Measurements from ENCODE around the gene SHROOM4.

Gene SHROOM4

GRCh38 chrX:50707405-50707804, 106.6 kb downstream of the SHROOM4 start:
- DNase-seq (ENCODE audit: low read depth): no peak
- no peak for TF ChIP-seq MAX (IDR thresholded peaks at IDR 0.05; ENCODE audit: low read depth, low read length)
- no peak for TF ChIP-seq CTCF (IDR thresholded peaks at IDR 0.05; ENCODE audit: low read depth, low read length)
- no peak for TF ChIP-seq POLR2A (IDR thresholded peaks at IDR 0.05; ENCODE audit: extremely low read depth, insufficient read length)
- TF ChIP-seq MYC (IDR thresholded peaks at IDR 0.05; ENCODE audit: low read depth, low read length): no peak
- H3K4me3 ChIP-seq (ENCODE audit: low read depth, low read length): no peak overlapping the region

GRCh38 chrX:50705042-50705441, 109.0 kb downstream of the SHROOM4 start:
- DNase-seq (ENCODE audit: low read depth): no peak
- TF ChIP-seq CTCF (IDR thresholded peaks at IDR 0.05; ENCODE audit: low read depth, low read length): no peak
- no peak for TF ChIP-seq POLR2A (IDR thresholded peaks at IDR 0.05; ENCODE audit: extremely low read depth, insufficient read length)
- TF ChIP-seq MYC (IDR thresholded peaks at IDR 0.05; ENCODE audit: low read depth, low read length): no peak
- TF ChIP-seq MAX (IDR thresholded peaks at IDR 0.05; ENCODE audit: low read depth, low read length): no peak
- no peak overlapping the region for H3K4me3 ChIP-seq (ENCODE audit: low read depth, low read length)

- no peak overlapping the region for H3K4me3 ChIP-seq (ENCODE audit: low read depth, low read length)
- no peak for TF ChIP-seq MAX (IDR thresholded peaks at IDR 0.05; ENCODE audit: low read depth, low read length)
- no peak for TF ChIP-seq MYC (IDR thresholded peaks at IDR 0.05; ENCODE audit: low read depth, low read length)
- no peak for DNase-seq (ENCODE audit: low read depth)
Observed at GRCh38 chrX:50704360-50704759, 109.6 kb downstream of the SHROOM4 start.

- TF ChIP-seq MAX (IDR thresholded peaks at IDR 0.05; ENCODE audit: low read depth, low read length): no peak
- no peak for TF ChIP-seq MYC (IDR thresholded peaks at IDR 0.05; ENCODE audit: low read depth, low read length)
- TF ChIP-seq CTCF (IDR thresholded peaks at IDR 0.05; ENCODE audit: low read depth, low read length): no peak
- TF ChIP-seq POLR2A (IDR thresholded peaks at IDR 0.05; ENCODE audit: extremely low read depth, insufficient read length): no peak
- DNase-seq (ENCODE audit: low read depth): no peak
- no peak overlapping the region for H3K4me3 ChIP-seq (ENCODE audit: low read depth, low read length)
Observed at GRCh38 chrX:50700921-50701320, 113.1 kb downstream of the SHROOM4 start.

GRCh38 chrX:50698944-50699343, 115.0 kb downstream of the SHROOM4 start:
- H3K4me3 ChIP-seq (ENCODE audit: low read depth, low read length): no peak overlapping the region
- DNase-seq (ENCODE audit: low read depth): no peak
- TF ChIP-seq MAX (IDR thresholded peaks at IDR 0.05; ENCODE audit: low read depth, low read length) (no peak), POLR2A (IDR thresholded peaks at IDR 0.05; ENCODE audit: extremely low read depth, insufficient read length) (no peak), CTCF (IDR thresholded peaks at IDR 0.05; ENCODE audit: low read depth, low read length) (no peak), MYC (IDR thresholded peaks at IDR 0.05; ENCODE audit: low read depth, low read length) (no peak)

GRCh38 chrX:50697691-50698090, 116.3 kb downstream of the SHROOM4 start:
- no peak for DNase-seq (ENCODE audit: low read depth)
- TF ChIP-seq MYC (IDR thresholded peaks at IDR 0.05; ENCODE audit: low read depth, low read length) (no peak), POLR2A (IDR thresholded peaks at IDR 0.05; ENCODE audit: extremely low read depth, insufficient read length) (no peak), MAX (IDR thresholded peaks at IDR 0.05; ENCODE audit: low read depth, low read length) (no peak), CTCF (IDR thresholded peaks at IDR 0.05; ENCODE audit: low read depth, low read length) (no peak)
- H3K4me3 ChIP-seq (ENCODE audit: low read depth, low read length): no peak overlapping the region
